H1 (cell line): ENCODE measurements around the gene MGST1.

Experiments
- ATF2 ChIP-seq: IDR thresholded peaks from 2 replicates; pipeline ENCODE4 v1.6.1; 2012; ENCODE audit warnings: low read length, inconsistent platforms
- CHD2 ChIP-seq: IDR thresholded peaks from 2 replicates; pipeline ENCODE4 v1.6.1; 2012; ENCODE audit warnings: low read length, improper control_type of control experiment
- CTCF ChIP-seq, 3 experiments: IDR thresholded peaks; 1 replicate in 2 of 3; 2 replicates in 1 of 3; pipeline versions ENCODE4 v1.5.1 to v1.6.1; 2011; ENCODE audit warnings: low read length in 3 of 3, mild to moderate bottlenecking in 3 of 3, inconsistent platforms in 2 of 3, low read depth in 1 of 3, moderate library complexity in 1 of 3; ENCODE audit not compliant: insufficient read depth in 1 of 3; ENCODE audit errors: control extremely low read depth in 1 of 3
- KDM5A ChIP-seq: fragments of 200-600 bp; IDR thresholded peaks from 2 replicates; pipeline ENCODE4 v1.7.1; 2012; ENCODE audit warnings: mild to moderate bottlenecking, low read length, inconsistent platforms, mixed read lengths
- SP1 ChIP-seq: IDR thresholded peaks from 2 replicates; pipeline ENCODE4 v1.6.1; 2011; ENCODE audit warnings: low read depth, low read length

DNA sequence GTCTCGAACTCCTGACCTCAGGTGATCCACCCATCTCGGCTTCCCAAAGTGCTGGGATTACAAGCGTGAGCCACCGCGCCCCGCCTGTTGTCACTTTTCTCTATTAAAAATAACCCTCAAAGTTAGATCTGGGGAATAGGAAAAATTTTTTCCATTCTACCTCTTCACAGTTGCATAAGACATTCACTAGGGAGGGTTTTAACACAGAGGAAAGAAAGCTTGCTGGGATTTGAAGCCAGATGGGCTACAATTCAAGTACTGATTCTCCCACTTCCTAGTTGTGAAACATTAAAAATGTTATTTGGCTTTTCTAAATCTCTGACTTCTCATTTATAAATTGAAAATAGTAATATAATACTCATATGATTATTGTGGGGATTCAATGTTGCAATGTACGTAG, 46.7 kb upstream of the MGST1 start:
- TF ChIP-seq CTCF (IDR thresholded peaks at IDR 0.05; ENCODE audit: control extremely low read depth in 1 of 3, insufficient read depth in 1 of 3, low read depth in 1 of 3, low read length in 3 of 3): no peak
- TF ChIP-seq ATF2: no peak
- no peak for TF ChIP-seq KDM5A
- TF ChIP-seq CHD2: no peak
- no peak for TF ChIP-seq SP1
